ENCODE results near the gene SLC9A9.

- TF ChIP-seq BRF2 (IDR thresholded peaks at IDR 0.05; ENCODE audit: borderline replicate concordance, insufficient read depth, insufficient read length) (no peak), CTCF (IDR thresholded peaks at IDR 0.05 in 2 of 3, conservative IDR thresholded peaks at IDR 0.05 in 1 of 3; ENCODE audit: insufficient read depth in 2 of 3, low read depth in 1 of 3, low read length in 3 of 3) (no peak), ZNF239 (CRISPR knock-in tag; IDR thresholded peaks at IDR 0.05) (no peak), POLR2A (conservative IDR thresholded peaks at IDR 0.05) (no peak), REST (IDR thresholded peaks at IDR 0.05; ENCODE audit: borderline replicate concordance) (no peak), REST (CRISPR knock-in tag; IDR thresholded peaks at IDR 0.05; ENCODE audit: low read depth) (no peak), ETV6 (IDR thresholded peaks at IDR 0.05; ENCODE audit: borderline replicate concordance in 1 of 2, low read depth in 2 of 2, low read length in 1 of 2) (no peak), ETV6 (CRISPR knock-in tag; IDR thresholded peaks at IDR 0.05; ENCODE audit: borderline replicate concordance) (no peak), EZH2 (IDR thresholded peaks at IDR 0.05; ENCODE audit: borderline replicate concordance, low read depth, low read length) (no peak), CREBBP (IDR thresholded peaks at IDR 0.05; ENCODE audit: low read depth, low read length) (no peak)
These were observed 54.3 kb downstream of the SLC9A9 start for GRCh38 chr3:143793971-143794370.
